Measurements from ENCODE around the gene DDX59. TPM values are rescaled to one million over a fixed set of nuclear protein-coding genes. Genes with fewer than 3 reads are reported as not detected.
"Not testable (repeated sequence)": the region's sequence is repeated elsewhere in the genome, so short reads cannot be mapped to it uniquely, and the experiment has no call there.

The DDX59 gene
- total RNA-seq, 2 experiments from 2014 or later: 24.6 to 28.7 TPM

GRCh38 chr1:200636681-200637080 is 33.0 kb downstream of the DDX59 start:
- ChIA-PET CTCF (ENCODE audit: unreplicated experiment) (no interaction called here), POLR2A (interaction anchor here (0.7 kb wide), 2 partner anchors 142 to 878 kb away, joined by 3 to 7 read pairs; no protein-coding TSS in a partner anchor)
- H3K4me1 ChIP-seq (ENCODE audit: insufficient read depth, low read length, poor library complexity, severe bottlenecking): no peaks in the 10 kb centered on the region
- TF ChIP-seq, protein P1, sequence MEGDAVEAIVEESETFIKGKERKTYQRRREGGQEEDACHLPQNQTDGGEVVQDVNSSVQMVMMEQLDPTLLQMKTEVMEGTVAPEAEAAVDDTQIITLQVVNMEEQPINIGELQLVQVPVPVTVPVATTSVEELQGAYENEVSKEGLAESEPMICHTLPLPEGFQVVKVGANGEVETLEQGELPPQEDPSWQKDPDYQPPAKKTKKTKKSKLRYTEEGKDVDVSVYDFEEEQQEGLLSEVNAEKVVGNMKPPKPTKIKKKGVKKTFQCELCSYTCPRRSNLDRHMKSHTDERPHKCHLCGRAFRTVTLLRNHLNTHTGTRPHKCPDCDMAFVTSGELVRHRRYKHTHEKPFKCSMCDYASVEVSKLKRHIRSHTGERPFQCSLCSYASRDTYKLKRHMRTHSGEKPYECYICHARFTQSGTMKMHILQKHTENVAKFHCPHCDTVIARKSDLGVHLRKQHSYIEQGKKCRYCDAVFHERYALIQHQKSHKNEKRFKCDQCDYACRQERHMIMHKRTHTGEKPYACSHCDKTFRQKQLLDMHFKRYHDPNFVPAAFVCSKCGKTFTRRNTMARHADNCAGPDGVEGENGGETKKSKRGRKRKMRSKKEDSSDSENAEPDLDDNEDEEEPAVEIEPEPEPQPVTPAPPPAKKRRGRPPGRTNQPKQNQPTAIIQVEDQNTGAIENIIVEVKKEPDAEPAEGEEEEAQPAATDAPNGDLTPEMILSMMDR (conservative IDR thresholded peaks at IDR 0.05; ENCODE audit: low read length): no peak
- TF ChIP-seq EZH2phosphoT487 (IDR thresholded peaks at IDR 0.05; ENCODE audit: borderline replicate concordance, low read depth, low read length): no peak
- H4K20me1 ChIP-seq (ENCODE audit: insufficient read depth, low read length): no peaks in the 10 kb centered on the region
- no TSS peak for BruUV-seq (replicated peaks)
- H3K4me3 ChIP-seq (ENCODE audit: low read depth, low read length, poor library complexity, severe bottlenecking): no peak overlapping the region
- H3K9me3 ChIP-seq (ENCODE audit: low read length): no peaks in the 10 kb centered on the region
- no peak overlapping the region for H3K4me2 ChIP-seq (ENCODE audit: low read length)
- H3K27ac ChIP-seq (ENCODE audit: low read depth, low read length, poor library complexity, severe bottlenecking): no peak overlapping the region
- intact Hi-C loops (cut with micrococcal nuclease; ENCODE audit: unreplicated experiment): no loop called here
- H3K79me2 ChIP-seq (ENCODE audit: insufficient read depth, low read depth, low read length): no peaks in the 10 kb centered on the region
- no peak for DNase-seq (ENCODE audit: low spot score)
- no peaks in the 10 kb centered on the region for H3K9me2 ChIP-seq (ENCODE audit: insufficient read depth, low read length)
- no peak overlapping the region for H2AFZ ChIP-seq (ENCODE audit: low read length)
- no peaks in the 10 kb centered on the region for H3K36me3 ChIP-seq (ENCODE audit: insufficient read depth, low read length)

GRCh38 chr1:200634261-200635122 is 35.2 kb downstream of the DDX59 start:
- TF ChIP-seq, protein P1 (conservative IDR thresholded peaks at IDR 0.05; ENCODE audit: low read length): peak; percentile 52; the same call in 1 of the 2 replicates
- no peak for TF ChIP-seq EZH2phosphoT487 (IDR thresholded peaks at IDR 0.05; ENCODE audit: borderline replicate concordance, low read depth, low read length)
- POLR2A ChIA-PET: no interaction called here

DNA sequence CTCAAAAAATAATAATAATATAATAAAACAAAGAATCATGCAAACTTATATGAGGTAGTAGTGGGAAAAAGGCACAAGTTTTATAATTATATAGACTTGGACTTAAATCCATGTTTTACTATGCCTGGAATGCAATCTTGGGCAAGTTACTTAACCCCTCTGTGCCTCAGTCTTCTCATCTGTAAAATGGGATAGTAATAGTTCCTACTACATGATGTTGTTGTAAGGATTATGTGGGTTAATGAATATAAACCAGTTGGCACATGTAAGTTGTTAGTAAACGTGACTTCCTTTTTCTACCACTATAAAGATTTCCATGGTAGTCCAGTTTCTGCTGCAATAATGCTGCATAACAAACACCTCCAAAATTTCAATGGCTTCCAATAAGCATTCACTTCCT is 38.3 kb downstream of the DDX59 start:
- no peak for TF ChIP-seq EZH2phosphoT487 (IDR thresholded peaks at IDR 0.05; ENCODE audit: borderline replicate concordance, low read depth, low read length)
- TF ChIP-seq, protein P1 (conservative IDR thresholded peaks at IDR 0.05; ENCODE audit: low read length): no peak
- intact Hi-C loops (cut with micrococcal nuclease; ENCODE audit: unreplicated experiment): no loop called here
- ChIA-PET CTCF (ENCODE audit: unreplicated experiment) (no interaction called here), POLR2A (interaction anchor here (1.0 kb wide), 1 partner anchor 95 kb away, joined by 3 read pairs; no protein-coding TSS in a partner anchor)
- H3K4me3 ChIP-seq (ENCODE audit: low read depth, low read length, poor library complexity, severe bottlenecking): no peak overlapping the region
- no peak overlapping the region for H2AFZ ChIP-seq (ENCODE audit: low read length)
- H3K9me2 ChIP-seq (ENCODE audit: insufficient read depth, low read length): no peaks in the 10 kb centered on the region
- no peak for DNase-seq (ENCODE audit: low spot score)
- no peak overlapping the region for H3K27ac ChIP-seq (ENCODE audit: low read depth, low read length, poor library complexity, severe bottlenecking)
- no peaks in the 10 kb centered on the region for H3K9me3 ChIP-seq (ENCODE audit: low read length)
- no peaks in the 10 kb centered on the region for H3K79me2 ChIP-seq (ENCODE audit: insufficient read depth, low read depth, low read length)
- H3K4me1 ChIP-seq (ENCODE audit: insufficient read depth, low read length, poor library complexity, severe bottlenecking): peaks cover 12% of the 10 kb centered on the region
- no peaks in the 10 kb centered on the region for H3K36me3 ChIP-seq (ENCODE audit: insufficient read depth, low read length)
- no peaks in the 10 kb centered on the region for H4K20me1 ChIP-seq (ENCODE audit: insufficient read depth, low read length)
- no TSS peak for BruUV-seq (replicated peaks)
- H3K4me2 ChIP-seq (ENCODE audit: low read length): no peak overlapping the region

More at GRCh38 chr1:200634261-200635122, 35.2 kb downstream of the DDX59 start:
- no peak overlapping the region for H3K4me3 ChIP-seq (ENCODE audit: low read depth, low read length, poor library complexity, severe bottlenecking)
- DNase-seq (ENCODE audit: low spot score): no peak
- BruUV-seq (replicated peaks): no TSS peak
- H3K4me1 ChIP-seq (ENCODE audit: insufficient read depth, low read length, poor library complexity, severe bottlenecking): no peaks in the 10 kb centered on the region
- CTCF ChIA-PET (ENCODE audit: unreplicated experiment): no interaction called here
- H2AFZ ChIP-seq (ENCODE audit: low read length): no peak overlapping the region
- no peaks in the 10 kb centered on the region for H3K9me2 ChIP-seq (ENCODE audit: insufficient read depth, low read length)
- H3K36me3 ChIP-seq (ENCODE audit: insufficient read depth, low read length): no peaks in the 10 kb centered on the region
- H3K4me2 ChIP-seq (ENCODE audit: low read length): no peak overlapping the region
- H3K27ac ChIP-seq (ENCODE audit: low read depth, low read length, poor library complexity, severe bottlenecking): no peak overlapping the region
- H3K79me2 ChIP-seq (ENCODE audit: insufficient read depth, low read depth, low read length): no peaks in the 10 kb centered on the region
- intact Hi-C loops (cut with micrococcal nuclease; ENCODE audit: unreplicated experiment): no loop called here
- no peaks in the 10 kb centered on the region for H3K9me3 ChIP-seq (ENCODE audit: low read length)
- no peaks in the 10 kb centered on the region for H4K20me1 ChIP-seq (ENCODE audit: insufficient read depth, low read length)

- H3K4me1 ChIP-seq (ENCODE audit: insufficient read depth, low read length, poor library complexity, severe bottlenecking): peaks cover 12% of the 10 kb centered on the region
- H2AFZ ChIP-seq (ENCODE audit: low read length); CTCF ChIA-PET (ENCODE audit: unreplicated experiment); H3K9me3 ChIP-seq (ENCODE audit: low read length); intact Hi-C loops (cut with micrococcal nuclease; ENCODE audit: unreplicated experiment); H3K79me2 ChIP-seq (ENCODE audit: insufficient read depth, low read depth, low read length); H3K4me2 ChIP-seq (ENCODE audit: low read length); H4K20me1 ChIP-seq (ENCODE audit: insufficient read depth, low read length); BruUV-seq (replicated peaks); H3K4me3 ChIP-seq (ENCODE audit: low read depth, low read length, poor library complexity, severe bottlenecking); H3K27ac ChIP-seq (ENCODE audit: low read depth, low read length, poor library complexity, severe bottlenecking); DNase-seq (ENCODE audit: low spot score); H3K9me2 ChIP-seq (ENCODE audit: insufficient read depth, low read length); H3K36me3 ChIP-seq (ENCODE audit: insufficient read depth, low read length): not testable (repeated sequence)
- POLR2A ChIA-PET: interaction anchor here (1.0 kb wide), 2 partner anchors 32 to 94 kb away, joined by 3 read pairs; no protein-coding TSS in a partner anchor
Measured at GRCh38 chr1:200630515-200630899, 39.2 kb downstream of the DDX59 start.
